ENCODE data around the gene ZDHHC11.
"Not testable (repeated sequence)": the region's sequence is repeated elsewhere in the genome, so short reads cannot be mapped to it uniquely, and the experiment has no call there.

ZDHHC11 gene

DNA sequence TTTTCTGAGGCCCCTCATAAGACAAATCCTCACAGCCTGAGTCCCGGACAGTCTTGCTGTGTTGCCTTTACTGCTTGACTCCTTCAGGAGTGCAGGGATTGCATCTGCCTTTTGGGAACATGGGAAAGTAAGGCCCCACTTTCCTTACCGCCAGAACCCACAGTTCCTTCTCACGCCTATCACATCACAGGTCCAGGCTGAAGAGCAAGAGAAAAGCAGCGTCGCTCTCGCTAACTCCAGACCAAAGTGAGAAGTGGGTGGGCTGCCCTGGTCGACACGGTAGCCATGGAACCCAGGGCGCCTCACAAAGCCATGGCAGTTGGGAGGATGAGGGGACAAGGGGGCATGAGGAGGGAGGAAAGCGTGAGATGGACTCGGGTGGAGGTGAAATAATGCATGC lies 7.9 kb upstream of the ZDHHC11 start:
- no peak for TF ChIP-seq POLR2A (IDR thresholded peaks at IDR 0.05; ENCODE audit: low read depth, low read length)
- FAIRE-seq = no peak
- no peak for DNase-seq (ENCODE audit: insufficient read length, low spot score)

- no peak for TF ChIP-seq POLR2A (IDR thresholded peaks at IDR 0.05; ENCODE audit: low read depth, low read length)
- FAIRE-seq (no peak), DNase-seq (ENCODE audit: insufficient read length, low spot score) (no peak)
These were observed 6.0 kb upstream of the ZDHHC11 start for GRCh38 chr5:856531-857425.

- DNase-seq (ENCODE audit: insufficient read length, low spot score) (no peak), FAIRE-seq (no peak)
- no peak for TF ChIP-seq POLR2A (IDR thresholded peaks at IDR 0.05; ENCODE audit: low read depth, low read length)
These were observed 5.2 kb upstream of the ZDHHC11 start for GRCh38 chr5:855771-856530.

- no peak for DNase-seq (ENCODE audit: insufficient read length, low spot score)
- no peak for FAIRE-seq
- no peak for TF ChIP-seq POLR2A (IDR thresholded peaks at IDR 0.05; ENCODE audit: low read depth, low read length)
These were observed 4.4 kb upstream of the ZDHHC11 start for GRCh38 chr5:854966-855743.

- FAIRE-seq (no peak), DNase-seq (ENCODE audit: insufficient read length, low spot score) (no peak)
- TF ChIP-seq POLR2A (IDR thresholded peaks at IDR 0.05; ENCODE audit: low read depth, low read length) = no peak
These were observed 3.4 kb upstream of the ZDHHC11 start for GRCh38 chr5:854217-854616.

- not testable (repeated sequence) for DNase-seq (ENCODE audit: insufficient read length, low spot score); FAIRE-seq
These were observed 2.8 kb upstream of the ZDHHC11 start for GRCh38 chr5:853416-854090.

DNA sequence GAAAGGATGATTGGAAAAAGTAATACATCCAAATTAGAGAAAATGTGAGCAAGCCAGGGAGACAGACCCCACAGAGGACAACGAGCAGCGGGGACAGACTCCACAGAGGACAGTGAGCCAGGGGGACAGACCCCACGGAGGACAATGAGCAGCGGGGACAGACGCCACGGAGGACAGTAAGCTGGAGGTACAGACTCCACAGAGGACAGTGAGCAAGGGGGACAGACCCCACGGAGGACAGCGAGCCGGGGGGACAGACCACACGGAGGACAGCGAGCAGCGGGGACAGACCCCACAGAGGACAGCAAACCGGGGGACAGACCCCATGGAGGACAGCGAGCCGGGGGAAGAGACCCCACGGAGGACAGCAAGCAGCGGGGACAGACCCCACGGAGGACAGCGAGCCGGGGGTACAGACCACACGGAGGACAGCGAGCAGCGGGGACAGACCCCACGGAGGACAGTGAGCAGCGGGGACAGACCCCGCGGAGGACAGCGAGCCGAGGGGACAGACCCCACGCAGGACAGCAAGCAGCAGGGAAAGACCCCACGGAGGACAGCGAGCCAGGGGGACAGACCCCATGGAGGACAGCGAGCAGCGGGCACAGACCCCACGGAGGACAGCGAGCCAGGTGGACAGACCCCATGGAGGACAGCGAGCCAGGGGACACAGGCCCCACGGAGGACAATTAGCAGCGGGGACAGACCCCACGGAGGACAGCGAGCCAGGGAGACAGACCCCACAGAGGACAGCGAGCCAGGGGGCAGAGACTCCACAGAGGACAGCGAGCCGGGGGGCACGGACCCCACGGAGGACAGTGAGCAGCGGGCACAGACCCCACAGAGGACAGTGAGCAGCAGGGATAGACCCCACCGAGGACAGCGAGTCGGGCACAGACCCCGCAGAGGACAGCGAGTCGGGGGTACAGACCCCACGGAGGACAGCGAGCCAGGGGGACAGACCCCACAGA lies 1.9 kb upstream of the ZDHHC11 start:
- DNase-seq (ENCODE audit: insufficient read length, low spot score) (no peak), FAIRE-seq (no peak)
- TF ChIP-seq POLR2A (IDR thresholded peaks at IDR 0.05; ENCODE audit: low read depth, low read length) = no peak

DNA sequence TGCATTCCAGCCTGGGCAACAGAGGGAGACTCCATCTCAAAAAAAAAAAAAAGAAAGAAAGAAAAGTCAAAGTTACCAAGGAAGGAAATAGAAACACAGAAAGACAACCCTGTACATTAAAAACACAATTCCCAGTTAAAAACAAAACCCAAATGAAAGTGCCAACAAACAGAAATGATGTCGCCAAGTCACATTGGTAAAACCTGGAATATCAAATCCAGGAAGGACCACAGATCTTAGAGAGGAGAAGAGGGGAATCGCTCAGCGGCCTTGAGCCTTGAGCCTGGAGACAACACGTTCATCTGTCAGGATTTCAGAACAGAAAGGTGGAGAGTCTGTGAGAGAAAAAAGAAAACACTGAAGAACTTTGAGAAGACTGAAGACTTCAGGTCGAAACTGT lies 1.2 kb upstream of the ZDHHC11 start:
- no peak for FAIRE-seq
- no peak for TF ChIP-seq POLR2A (IDR thresholded peaks at IDR 0.05; ENCODE audit: low read depth, low read length)
- DNase-seq (ENCODE audit: insufficient read length, low spot score) = no peak

GRCh38 chr5:851553-851952 lies 767 bp upstream of the ZDHHC11 start:
- TF ChIP-seq POLR2A (IDR thresholded peaks at IDR 0.05; ENCODE audit: low read depth, low read length) = no peak
- FAIRE-seq (no peak), DNase-seq (ENCODE audit: insufficient read length, low spot score) (no peak)

GRCh38 chr5:851076-851475 lies 290 bp upstream of the ZDHHC11 start:
- DNase-seq (ENCODE audit: insufficient read length, low spot score) = no peak
- FAIRE-seq = no peak
- no peak for TF ChIP-seq POLR2A (IDR thresholded peaks at IDR 0.05; ENCODE audit: low read depth, low read length)

DNA sequence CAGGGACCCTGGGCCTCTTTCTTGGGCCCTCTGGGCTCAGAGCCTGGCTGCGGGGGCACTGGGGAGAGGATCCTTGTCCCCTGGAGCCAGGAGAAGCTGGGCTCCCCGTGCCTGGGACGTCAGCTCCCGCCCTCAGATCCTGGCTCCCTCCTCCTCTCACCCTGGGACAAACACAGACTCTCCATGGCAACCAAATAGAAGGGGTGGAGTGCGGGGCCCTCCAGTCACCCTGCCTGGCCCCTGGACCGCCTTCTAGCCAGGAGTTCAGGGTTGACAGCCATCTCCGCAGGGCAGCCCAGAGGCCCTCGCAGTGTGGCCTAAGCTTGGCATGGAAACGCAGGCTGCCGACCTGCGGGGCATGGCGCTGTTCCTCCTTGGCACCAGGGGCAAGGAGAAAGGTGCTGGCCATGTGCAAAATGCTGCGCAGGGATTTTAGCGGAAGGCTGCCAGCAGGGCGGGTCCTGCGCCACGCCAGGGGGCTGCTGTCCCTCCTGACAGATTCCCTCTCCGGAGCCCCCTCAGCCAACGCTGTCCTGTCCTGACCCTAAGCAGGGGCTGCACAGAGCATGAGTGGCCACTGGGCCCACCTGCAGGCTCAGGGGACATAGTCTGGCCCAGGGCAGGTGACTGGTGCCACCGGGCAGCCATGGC lies 1.0 kb downstream of the ZDHHC11 start:
- DNase-seq (ENCODE audit: insufficient read length, low spot score) = no peak
- TF ChIP-seq POLR2A (IDR thresholded peaks at IDR 0.05; ENCODE audit: low read depth, low read length) = no peak
- FAIRE-seq = no peak

DNA sequence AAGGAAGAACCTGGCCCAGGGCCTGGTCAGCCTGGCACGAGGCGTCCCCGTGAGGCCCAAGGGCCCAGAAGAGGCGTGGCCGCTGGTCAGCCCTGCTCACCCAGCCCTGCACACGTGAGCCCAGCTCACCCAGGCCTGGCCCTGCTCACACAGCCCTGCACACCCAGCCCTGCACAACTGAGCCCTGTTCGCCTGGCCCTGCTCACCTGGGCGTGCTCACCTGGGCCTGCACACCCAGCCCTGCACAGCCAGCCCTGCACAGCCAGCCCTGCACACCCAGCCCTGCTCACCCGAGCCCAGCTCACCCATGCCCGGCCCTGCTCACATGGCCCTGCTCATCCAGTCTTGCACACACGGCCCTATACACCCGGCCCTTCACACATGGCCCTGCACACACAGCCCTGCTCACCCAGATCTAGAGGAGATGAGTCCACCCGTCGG lies 2.1 kb downstream of the ZDHHC11 start:
- DNase-seq (ENCODE audit: insufficient read length, low spot score) (no peak), FAIRE-seq (no peak)
- TF ChIP-seq POLR2A (IDR thresholded peaks at IDR 0.05; ENCODE audit: low read depth, low read length) = no peak

GRCh38 chr5:847736-848135 lies 3.0 kb downstream of the ZDHHC11 start:
- not testable (repeated sequence) for FAIRE-seq; DNase-seq (ENCODE audit: insufficient read length, low spot score)

DNA sequence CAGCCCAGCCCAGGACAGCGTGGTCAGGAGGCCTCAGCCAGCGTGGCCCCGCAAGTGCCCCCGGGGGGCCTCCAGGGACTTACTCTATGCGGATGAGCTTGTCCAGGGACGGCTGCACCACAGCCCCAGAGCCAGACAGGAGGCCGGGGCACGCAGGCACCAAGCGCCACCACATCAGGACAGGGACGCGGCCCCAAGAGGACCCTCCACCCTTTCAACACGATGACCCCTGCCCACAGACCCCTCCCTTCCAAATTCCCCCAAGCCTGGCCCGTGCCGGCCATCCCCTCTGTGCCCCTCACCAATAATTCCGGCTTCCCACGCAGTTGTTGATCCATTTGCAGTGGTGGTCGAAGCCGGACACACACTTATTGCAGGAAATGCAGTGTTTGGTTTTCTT lies 3.6 kb downstream of the ZDHHC11 start:
- not testable (repeated sequence) for DNase-seq (ENCODE audit: insufficient read length, low spot score); FAIRE-seq

DNA sequence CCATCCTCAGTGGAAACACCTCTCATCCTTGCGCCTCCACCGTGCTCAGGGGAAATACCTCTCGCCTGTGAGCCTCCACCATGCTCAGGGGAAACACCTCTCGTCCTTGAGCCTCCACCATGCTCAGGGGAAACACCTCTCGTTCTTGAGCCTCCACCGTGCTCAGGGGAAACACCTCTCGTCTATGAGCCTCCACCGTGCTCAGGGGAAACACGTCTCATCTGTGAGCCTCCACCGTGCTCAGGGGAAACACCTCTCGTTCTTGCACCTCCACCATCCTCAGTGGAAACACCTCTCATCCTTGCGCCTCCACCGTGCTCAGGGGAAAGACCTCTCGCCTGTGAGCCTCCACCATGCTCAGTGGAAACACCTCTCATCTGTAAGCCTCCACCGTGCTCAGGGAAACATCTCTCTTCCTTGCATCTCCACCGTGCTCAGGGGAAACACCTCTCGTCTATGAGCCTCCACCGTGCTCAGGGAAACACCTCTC lies 4.1 kb downstream of the ZDHHC11 start:
- not testable (repeated sequence) for FAIRE-seq; DNase-seq (ENCODE audit: insufficient read length, low spot score)

DNA sequence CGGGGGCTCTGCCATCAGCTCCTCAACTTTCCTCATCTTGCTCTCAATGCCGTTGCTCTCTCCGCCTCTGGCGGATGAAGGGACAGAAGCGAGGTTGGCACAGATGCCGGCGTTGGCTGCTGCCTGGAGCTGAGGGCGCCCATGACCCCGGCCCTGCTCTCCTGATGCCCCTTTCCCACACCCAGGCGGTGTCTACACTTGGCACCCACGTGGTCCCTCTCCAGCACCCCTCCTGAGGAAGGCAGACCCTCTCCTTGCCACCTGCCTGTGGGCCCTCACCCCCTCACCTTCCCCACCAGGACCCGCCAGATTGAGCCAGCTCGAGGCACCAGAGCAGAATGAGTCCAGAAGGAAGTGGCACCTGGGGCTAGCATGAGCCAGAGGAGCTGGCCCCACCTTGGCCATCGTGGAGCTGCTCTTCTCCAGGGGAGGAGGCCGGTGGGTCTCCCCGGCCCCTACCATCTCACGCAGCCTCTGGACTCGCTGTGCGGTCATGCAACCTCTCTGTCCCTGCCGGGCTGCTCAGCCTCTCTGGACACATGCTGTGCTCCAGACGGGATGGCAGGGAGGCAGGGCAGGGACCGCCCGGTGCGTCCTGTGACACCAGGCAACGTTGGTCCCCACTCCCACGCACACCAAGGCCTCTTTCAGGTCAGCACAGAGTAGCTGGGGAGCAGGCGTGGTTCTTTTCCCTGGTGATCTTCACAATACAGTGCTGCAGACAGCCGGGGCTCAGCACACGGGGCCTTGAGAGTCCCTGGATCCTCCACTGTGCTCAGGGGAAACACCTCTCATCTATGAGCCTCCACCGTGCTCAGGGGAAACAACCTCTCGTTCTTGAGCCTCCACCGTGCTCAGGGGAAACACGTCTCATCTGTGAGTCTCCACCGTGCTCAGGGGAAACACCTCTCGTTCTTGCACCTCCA lies 4.8 kb downstream of the ZDHHC11 start:
- not testable (repeated sequence) for DNase-seq (ENCODE audit: insufficient read length, low spot score); FAIRE-seq

All from H54 (cell line).